Right atrium auricular region (tissue), 2 donors: ENCODE measurements around the gene GFOD1. TPM values are rescaled to one million over a fixed set of nuclear protein-coding genes. Genes with fewer than 3 reads are reported as not detected.
A peak's percentile ranks its signal among the peaks of the same experiment; 100 is the strongest.

Experiments
- DNase-seq: peaks from one replicate; pipeline ENCODE4 v3.0.0-alpha.2; 2019; ENCODE audit warnings: low spot score
- H3K27ac ChIP-seq, 2 donors: fragments of 200-600 bp; sonication (generic); 1 replicate in 1 of 2; 2 replicates in 1 of 2; pipeline ENCODE4 v1.5.1; 2016 to 2019
- H3K27me3 ChIP-seq, 2 donors: fragments of 200-600 bp; sonication (generic); one replicate each; pipeline versions ENCODE4 v1.5.1 to v1.6.0; 2017 to 2019
- H3K36me3 ChIP-seq: fragments of 200-600 bp; sonication (generic); one replicate; pipeline ENCODE4 v1.5.1; 2016
- H3K4me1 ChIP-seq, 2 donors: fragments of 200-600 bp; sonication (generic); one replicate each; pipeline versions ENCODE4 v1.5.1 to v1.6.0; 2017 to 2019
- H3K4me3 ChIP-seq, 2 donors: fragments of 200-600 bp; sonication (generic); 1 replicate in 1 of 2; 2 replicates in 1 of 2; pipeline ENCODE4 v1.5.1; 2017 to 2019; ENCODE audit warnings: mild to moderate bottlenecking in 1 of 2, moderate library complexity in 1 of 2
- H3K9me3 ChIP-seq, 2 donors: fragments of 200-600 bp; sonication (generic); one replicate each; pipeline ENCODE4 v1.5.1; 2019
- CTCF ChIP-seq, 2 donors: fragments of 200-600 bp; sonication (generic); IDR thresholded peaks; one replicate each; pipeline ENCODE4 v1.5.1; 2019; ENCODE audit warnings: antibody characterized with exemption in 2 of 2
- total RNA-seq, 2 donors: library from RNA; depleted of rRNA; stranded (reverse); fragments of >200 nt; gene quantifications; one replicate each; pipeline ENCODE4 v1.1.0, GENCODE V29; 2016

GFOD1 gene
- total RNA-seq, 2 donors from 2014 or later, result 66.2 to 96.3 TPM

- H3K36me3 ChIP-seq, result no peaks in the 10 kb centered on the region
- H3K4me3 ChIP-seq, result no peak overlapping the region
- no peak for DNase-seq
- H3K27me3 ChIP-seq, result no peaks in the 10 kb centered on the region
- peaks cover 0 to 83% of the 10 kb centered on the region in 2 donors for H3K4me1 ChIP-seq
- H3K27ac ChIP-seq, result peak overlapping the region; percentile 77 to 81
- no peak for TF ChIP-seq CTCF (IDR thresholded peaks at IDR 0.05)
- H3K9me3 ChIP-seq, result no peaks in the 10 kb centered on the region
Measured at GRCh38 chr6:13405961-13406477, 81.4 kb downstream of the GFOD1 start.

DNA sequence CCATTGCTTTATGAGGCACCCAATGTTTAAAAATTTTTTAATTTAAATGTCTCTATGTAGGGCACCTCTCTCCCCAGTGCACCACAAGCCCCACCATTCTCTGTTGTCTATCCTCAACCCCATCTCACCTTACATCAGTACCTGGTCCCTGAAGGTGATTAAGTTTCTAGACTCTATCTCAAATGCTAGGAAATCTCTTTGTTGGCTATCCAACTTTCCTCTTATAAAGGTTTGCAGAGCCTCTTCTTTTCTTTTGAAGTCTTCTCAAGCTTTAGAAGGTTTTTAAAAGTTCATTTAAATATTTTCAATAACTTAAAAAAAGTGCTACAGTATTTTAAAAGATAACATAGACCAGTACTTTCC is 82.5 kb downstream of the GFOD1 start:
- DNase-seq, result no peak
- Histone ChIP-seq H3K27ac (peak overlapping the region; percentile 77 to 81), H3K27me3 (no peaks in the 10 kb centered on the region), H3K4me3 (no peak overlapping the region), H3K4me1 (peaks cover 0 to 83% of the 10 kb centered on the region in 2 donors), H3K9me3 (no peaks in the 10 kb centered on the region), H3K36me3 (no peaks in the 10 kb centered on the region)
- no peak for TF ChIP-seq CTCF (IDR thresholded peaks at IDR 0.05)

GRCh38 chr6:13404228-13404891 is 83.0 kb downstream of the GFOD1 start:
- Histone ChIP-seq H3K27me3 (no peaks in the 10 kb centered on the region), H3K4me3 (no peak overlapping the region), H3K36me3 (no peaks in the 10 kb centered on the region), H3K27ac (peak overlapping the region; percentile 77 to 81), H3K4me1 (peaks cover 0 to 85% of the 10 kb centered on the region in 2 donors), H3K9me3 (no peaks in the 10 kb centered on the region)
- TF ChIP-seq CTCF (IDR thresholded peaks at IDR 0.05), result no peak
- no peak for DNase-seq

GRCh38 chr6:13402711-13403110 is 84.7 kb downstream of the GFOD1 start:
- Histone ChIP-seq H3K27ac (peak overlapping the region in 1 of 2 donors; percentile 45), H3K36me3 (no peaks in the 10 kb centered on the region), H3K4me1 (peaks cover 0 to 88% of the 10 kb centered on the region in 2 donors), H3K4me3 (no peak overlapping the region), H3K9me3 (no peaks in the 10 kb centered on the region), H3K27me3 (no peaks in the 10 kb centered on the region)
- no peak for DNase-seq
- no peak for TF ChIP-seq CTCF (IDR thresholded peaks at IDR 0.05)

GRCh38 chr6:13400772-13401171 is 86.6 kb downstream of the GFOD1 start:
- peak overlapping the region in 1 of 2 donors; percentile 45 for H3K27ac ChIP-seq
- peaks cover 0 to 88% of the 10 kb centered on the region in 2 donors for H3K4me1 ChIP-seq

More at GRCh38 chr6:13400772-13401171, 86.6 kb downstream of the GFOD1 start:
- Histone ChIP-seq H3K36me3 (no peaks in the 10 kb centered on the region), H3K9me3 (no peaks in the 10 kb centered on the region), H3K4me3 (no peak overlapping the region), H3K27me3 (no peaks in the 10 kb centered on the region)
- no peak for DNase-seq
- no peak for TF ChIP-seq CTCF (IDR thresholded peaks at IDR 0.05)
